Measurements from ENCODE around the gene RNF180.
"Not testable (repeated sequence)": the region's sequence is repeated elsewhere in the genome, so short reads cannot be mapped to it uniquely, and the experiment has no call there.

RNF180 gene

GRCh38 chr5:64176301-64176700 lies 10.7 kb downstream of the RNF180 start:
- DNase-seq (ENCODE audit: low read depth in 4 of 4, low spot score in 1 of 4) = no peak

- DNase-seq (ENCODE audit: low read depth in 4 of 4, low spot score in 1 of 4) = no peak
These were observed 15.2 kb downstream of the RNF180 start for GRCh38 chr5:64180661-64181343.

GRCh38 chr5:64181440-64181839 lies 15.8 kb downstream of the RNF180 start:
- DNase-seq (ENCODE audit: low read depth in 4 of 4, low spot score in 1 of 4) = no peak

- DNase-seq (ENCODE audit: low read depth in 4 of 4, low spot score in 1 of 4) = no peak
These were observed 18.3 kb downstream of the RNF180 start for GRCh38 chr5:64183956-64184355.

GRCh38 chr5:64184832-64185231 lies 19.2 kb downstream of the RNF180 start:
- DNase-seq (ENCODE audit: low read depth in 4 of 4, low spot score in 1 of 4) = no peak

GRCh38 chr5:64188776-64189175 lies 23.1 kb downstream of the RNF180 start:
- no peak for DNase-seq (ENCODE audit: low read depth in 4 of 4, low spot score in 1 of 4)

GRCh38 chr5:64190562-64191306 lies 25.1 kb downstream of the RNF180 start:
- no peak for DNase-seq (ENCODE audit: low read depth in 4 of 4, low spot score in 1 of 4)

- DNase-seq (ENCODE audit: low read depth in 4 of 4, low spot score in 1 of 4) = no peak
These were observed 30.3 kb downstream of the RNF180 start for GRCh38 chr5:64195981-64196380.

- no peak for DNase-seq (ENCODE audit: low read depth in 4 of 4, low spot score in 1 of 4)
These were observed 33.8 kb downstream of the RNF180 start for GRCh38 chr5:64199425-64199824.

GRCh38 chr5:64201996-64202395 lies 36.4 kb downstream of the RNF180 start:
- DNase-seq (ENCODE audit: low read depth in 4 of 4, low spot score in 1 of 4) = no peak

- DNase-seq (ENCODE audit: low read depth in 4 of 4, low spot score in 1 of 4) = no peak
These were observed 41.0 kb downstream of the RNF180 start for GRCh38 chr5:64206653-64207052.

- no peak for DNase-seq (ENCODE audit: low read depth in 4 of 4, low spot score in 1 of 4)
These were observed 42.3 kb downstream of the RNF180 start for GRCh38 chr5:64207978-64208377.

GRCh38 chr5:64209353-64209752 lies 43.7 kb downstream of the RNF180 start:
- DNase-seq (ENCODE audit: low read depth in 4 of 4, low spot score in 1 of 4) = no peak

GRCh38 chr5:64210866-64211265 lies 45.2 kb downstream of the RNF180 start:
- no peak for DNase-seq (ENCODE audit: low read depth in 4 of 4, low spot score in 1 of 4)

- no peak for DNase-seq (ENCODE audit: low read depth in 4 of 4, low spot score in 1 of 4)
These were observed 47.4 kb downstream of the RNF180 start for GRCh38 chr5:64213011-64213410.

GRCh38 chr5:64213531-64213930 lies 47.9 kb downstream of the RNF180 start:
- no peak for DNase-seq (ENCODE audit: low read depth in 4 of 4, low spot score in 1 of 4)

GRCh38 chr5:64214132-64214531 lies 48.5 kb downstream of the RNF180 start:
- no peak for DNase-seq (ENCODE audit: low read depth in 4 of 4, low spot score in 1 of 4)

- DNase-seq (ENCODE audit: low read depth in 4 of 4, low spot score in 1 of 4) = no peak
These were observed 56.3 kb downstream of the RNF180 start for GRCh38 chr5:64221911-64222310.

GRCh38 chr5:64225286-64225981 lies 59.8 kb downstream of the RNF180 start:
- DNase-seq (ENCODE audit: low read depth in 4 of 4, low spot score in 1 of 4) = not testable (repeated sequence)

- DNase-seq (ENCODE audit: low read depth in 4 of 4, low spot score in 1 of 4) = not testable (repeated sequence)
These were observed 61.5 kb downstream of the RNF180 start for GRCh38 chr5:64227131-64227537.

- no peak for DNase-seq (ENCODE audit: low read depth in 4 of 4, low spot score in 1 of 4)
These were observed 63.6 kb downstream of the RNF180 start for GRCh38 chr5:64229163-64229774.

GRCh38 chr5:64260756-64261155 lies 95.1 kb downstream of the RNF180 start:
- no peak for DNase-seq (ENCODE audit: low read depth in 4 of 4, low spot score in 1 of 4)

All from stimulated activated CD4-positive, alpha-beta T cell treated with anti-CD3 and anti-CD28 coated beads, Interleukin-1b, Interleukin-23, amount 100 ng/mL, for 24 hours (primary cell).